Stomach smooth muscle (tissue), 2 donors: Measurements from ENCODE around the gene PLD3.
A peak's percentile ranks its signal among the peaks of the same experiment; 100 is the strongest.

Experiments
- H3K27ac ChIP-seq: one replicate; pipeline ENCODE4 v1.7.0; 2013; ENCODE audit warnings: mild to moderate bottlenecking, low read length, inconsistent platforms
- H3K27me3 ChIP-seq, 2 donors: one replicate each; pipeline ENCODE4 v1.7.0; 2013; ENCODE audit warnings: low read length in 2 of 2; ENCODE audit not compliant: insufficient read depth in 2 of 2, control insufficient read depth in 1 of 2
- H3K36me3 ChIP-seq, 2 donors: one replicate each; pipeline ENCODE4 v1.7.0; 2013; ENCODE audit warnings: low read length in 2 of 2; ENCODE audit not compliant: control insufficient read depth in 2 of 2, insufficient read depth in 2 of 2
- H3K4me1 ChIP-seq: one replicate; pipeline ENCODE4 v1.7.0; 2013; ENCODE audit warnings: low read length; ENCODE audit not compliant: control insufficient read depth, insufficient read depth
- H3K4me3 ChIP-seq, 2 donors: one replicate each; pipeline ENCODE4 v1.7.0; 2013; ENCODE audit warnings: low read length in 2 of 2
- H3K9ac ChIP-seq, 2 donors: one replicate each; pipeline ENCODE4 v1.7.0; 2013; ENCODE audit warnings: low read length in 2 of 2, mild to moderate bottlenecking in 1 of 2
- H3K9me3 ChIP-seq, 2 donors: one replicate each; pipeline ENCODE4 v1.7.0; 2013; ENCODE audit warnings: low read length in 2 of 2; ENCODE audit not compliant: control insufficient read depth in 2 of 2
- donor health status: healthy.
- donor health status: Pancreatic carcinoma.

The PLD3 gene

DNA sequence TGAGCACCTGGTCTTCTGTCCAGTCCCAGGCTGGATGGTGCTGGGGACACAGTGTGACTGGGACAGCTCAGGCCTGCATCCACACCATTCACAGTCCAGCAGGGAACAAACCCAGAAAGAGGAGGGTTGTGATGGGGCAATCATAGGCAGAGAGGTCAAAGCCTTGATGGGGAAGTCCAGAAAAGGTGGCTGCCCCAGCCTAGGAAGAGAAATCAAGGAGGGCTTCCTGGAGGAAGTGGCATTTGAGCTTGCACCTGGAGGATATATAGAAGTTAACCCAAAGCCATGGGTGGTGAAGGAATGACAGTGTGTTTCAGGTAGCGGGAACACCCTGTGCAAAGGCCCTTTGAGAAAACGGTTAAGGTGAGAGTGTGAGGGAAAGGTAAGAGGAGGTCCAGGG lies 67.3 kb downstream of the PLD3 start:
- peaks cover 24% of the 10 kb centered on the region for H3K4me1 ChIP-seq
- H3K9me3 ChIP-seq: no peaks in the 10 kb centered on the region
- no peak overlapping the region for H3K4me3 ChIP-seq
- H3K9ac ChIP-seq: no peak overlapping the region
- H3K27me3 ChIP-seq: no peaks in the 10 kb centered on the region
- H3K36me3 ChIP-seq: no peaks in the 10 kb centered on the region
- H3K27ac ChIP-seq: no peak overlapping the region

DNA sequence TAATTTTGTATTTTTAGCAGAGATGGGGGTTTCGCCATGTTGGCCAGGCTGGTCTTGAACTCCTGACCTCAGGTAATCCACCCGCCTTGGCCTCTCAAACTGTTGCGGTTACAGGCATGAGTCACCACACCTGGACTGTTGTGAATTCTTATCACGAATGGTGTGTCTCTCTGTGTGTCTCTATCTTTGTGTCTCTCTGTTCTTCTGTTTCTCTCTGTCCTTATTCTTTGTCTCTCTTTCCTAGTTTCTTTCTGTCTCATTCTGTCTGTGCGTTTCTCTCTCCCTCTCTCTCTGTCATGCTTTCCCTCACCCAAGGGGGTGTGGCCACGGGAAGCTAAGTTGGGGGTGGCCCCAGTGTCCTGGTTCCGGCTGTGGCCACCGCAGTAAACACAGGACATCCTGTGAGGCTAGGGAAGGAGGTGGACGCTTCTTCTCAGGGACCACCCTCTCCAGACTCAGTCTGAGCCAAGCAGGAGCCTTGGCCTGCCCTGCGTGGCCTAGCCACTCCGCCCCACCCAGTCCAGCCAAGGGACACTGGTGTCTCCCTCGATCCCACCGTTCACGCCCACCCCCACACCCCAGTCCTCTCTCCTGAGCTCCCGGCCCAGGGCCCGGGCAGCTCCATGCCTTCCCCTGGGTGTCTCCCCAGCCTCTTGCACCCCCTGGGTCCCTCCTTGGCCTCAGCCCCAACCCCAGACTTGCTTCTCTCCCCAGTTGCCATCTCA lies 68.6 kb downstream of the PLD3 start:
- H3K4me3 ChIP-seq: no peak overlapping the region
- no peaks in the 10 kb centered on the region for H3K27me3 ChIP-seq
- no peaks in the 10 kb centered on the region for H3K36me3 ChIP-seq
- H3K9me3 ChIP-seq: no peaks in the 10 kb centered on the region
- peak overlapping the region; percentile 58 for H3K27ac ChIP-seq
- H3K9ac ChIP-seq: peak overlapping the region in 1 of 2 donors; percentile 29
- peaks cover 28% of the 10 kb centered on the region for H3K4me1 ChIP-seq

DNA sequence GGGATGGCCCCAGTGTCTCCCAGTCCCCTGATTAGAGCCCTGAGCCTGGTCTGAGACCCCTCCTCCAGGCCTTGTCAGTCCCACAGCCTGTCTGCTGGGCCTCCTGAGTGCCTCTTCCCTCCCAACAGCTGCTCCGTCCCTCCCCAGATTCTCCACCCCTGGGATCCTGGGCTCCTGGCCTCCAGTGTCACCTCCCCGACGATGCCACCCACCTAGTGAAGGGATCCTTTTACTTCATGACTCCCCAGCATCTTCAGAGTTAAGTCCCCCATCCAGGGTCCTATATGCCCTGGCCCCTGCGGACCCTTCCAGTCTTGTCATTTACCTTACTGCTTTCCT lies 69.1 kb downstream of the PLD3 start:
- Histone ChIP-seq H3K9ac (peak overlapping the region in 1 of 2 donors; percentile 29), H3K27me3 (no peaks in the 10 kb centered on the region), H3K9me3 (no peaks in the 10 kb centered on the region), H3K4me3 (no peak overlapping the region), H3K36me3 (peaks cover 3 to 5% of the 10 kb centered on the region in 2 donors), H3K4me1 (peaks cover 31% of the 10 kb centered on the region), H3K27ac (peak overlapping the region; percentile 58)

DNA sequence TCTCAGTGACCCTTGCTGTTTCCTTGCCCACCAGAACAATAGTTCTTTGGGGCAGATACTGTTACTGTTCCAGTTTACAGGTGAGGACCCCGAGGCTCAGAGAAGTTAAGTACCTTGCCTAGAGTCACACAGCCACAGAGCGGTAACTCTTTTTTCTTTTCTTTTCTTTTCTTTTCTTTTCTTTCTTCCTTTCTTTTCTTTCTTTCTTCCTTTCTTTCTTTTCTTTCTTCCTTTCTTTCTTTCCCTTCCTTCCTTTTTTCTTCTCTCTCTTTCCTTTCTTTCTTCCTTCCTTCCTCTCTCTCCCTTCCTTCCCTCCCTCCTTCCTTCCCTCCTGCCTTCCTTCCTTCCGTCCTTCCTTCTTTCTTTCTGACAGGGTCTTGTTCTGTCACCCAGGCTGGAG lies 69.5 kb downstream of the PLD3 start:
- H3K9ac ChIP-seq: no peak overlapping the region
- no peaks in the 10 kb centered on the region for H3K27me3 ChIP-seq
- H3K4me1 ChIP-seq: peaks cover 35% of the 10 kb centered on the region
- peak overlapping the region; percentile 58 for H3K27ac ChIP-seq
- H3K9me3 ChIP-seq: no peaks in the 10 kb centered on the region
- no peak overlapping the region for H3K4me3 ChIP-seq
- H3K36me3 ChIP-seq: peaks cover 7 to 9% of the 10 kb centered on the region in 2 donors

DNA sequence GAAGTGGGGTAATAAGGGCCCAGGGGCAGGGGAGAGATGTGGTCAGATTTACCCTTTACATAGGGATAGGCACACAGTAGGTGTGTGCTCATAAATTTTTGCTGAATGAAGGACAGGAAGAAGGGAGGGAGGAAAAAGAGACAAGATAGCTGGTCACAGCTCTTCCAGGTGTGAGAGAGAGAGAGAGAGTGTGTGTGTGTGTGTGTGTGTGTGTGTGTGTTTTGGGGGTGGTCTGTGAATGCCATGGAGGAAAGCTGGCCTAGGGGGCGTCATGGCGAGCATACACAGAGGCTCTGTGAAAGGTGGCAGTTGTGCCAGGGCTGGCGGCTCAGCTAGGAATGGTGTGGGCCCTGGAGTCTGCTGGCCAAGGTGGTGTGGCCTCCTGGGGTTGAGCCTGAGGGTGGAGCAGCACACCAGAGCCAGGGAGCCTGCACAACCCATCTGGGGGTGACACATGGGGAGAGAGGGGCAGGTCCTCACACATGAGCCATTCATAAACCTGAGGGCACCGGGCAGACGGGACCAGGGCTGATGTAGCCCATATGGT lies 70.6 kb downstream of the PLD3 start:
- H3K4me1 ChIP-seq: peaks cover 43% of the 10 kb centered on the region
- no peak overlapping the region for H3K4me3 ChIP-seq
- peaks cover 9 to 13% of the 10 kb centered on the region in 2 donors for H3K36me3 ChIP-seq
- H3K27ac ChIP-seq: no peak overlapping the region
- no peak overlapping the region for H3K9ac ChIP-seq
- no peaks in the 10 kb centered on the region for H3K27me3 ChIP-seq
- H3K9me3 ChIP-seq: no peaks in the 10 kb centered on the region

DNA sequence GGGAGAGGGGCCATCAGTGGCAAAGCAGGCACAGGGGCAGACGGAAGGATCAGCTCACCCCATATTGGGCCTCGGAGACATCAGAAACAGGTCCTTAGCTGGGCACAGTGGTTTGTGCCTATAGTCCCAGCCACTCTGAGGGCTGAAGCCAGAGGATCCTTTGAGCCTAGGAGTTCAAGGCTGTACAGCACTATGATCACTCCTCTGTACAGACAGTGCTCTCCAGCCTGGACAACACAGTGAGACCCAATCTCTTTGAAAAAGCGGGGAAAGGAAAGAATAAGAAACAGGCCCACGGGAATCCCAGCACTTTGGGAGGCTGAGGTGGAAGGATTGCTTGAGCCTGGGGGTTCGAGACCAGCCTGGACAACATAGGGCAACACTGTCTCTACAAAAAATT lies 71.3 kb downstream of the PLD3 start:
- Histone ChIP-seq H3K9ac (peak overlapping the region in 1 of 2 donors; percentile 21), H3K36me3 (peaks cover 9 to 13% of the 10 kb centered on the region in 2 donors), H3K27ac (no peak overlapping the region), H3K4me1 (peaks cover 45% of the 10 kb centered on the region), H3K9me3 (no peaks in the 10 kb centered on the region), H3K4me3 (no peak overlapping the region), H3K27me3 (no peaks in the 10 kb centered on the region)

DNA sequence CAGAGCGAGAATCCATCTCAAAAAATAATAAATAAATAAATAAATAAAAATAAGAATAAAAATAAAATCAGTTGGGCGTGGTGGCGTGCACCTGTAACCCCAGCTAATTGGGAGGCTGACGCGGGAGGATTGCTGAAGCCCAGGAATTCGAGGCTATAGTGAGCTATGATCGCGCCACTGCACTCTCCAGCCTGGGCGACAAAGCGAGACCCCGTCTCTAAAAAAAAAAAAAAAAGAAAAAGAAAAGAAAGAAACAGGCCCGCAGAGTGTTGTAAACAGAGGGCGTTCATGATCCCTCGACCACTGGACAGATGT lies 71.9 kb downstream of the PLD3 start:
- H3K4me1 ChIP-seq: peaks cover 44% of the 10 kb centered on the region
- peaks cover 9 to 13% of the 10 kb centered on the region in 2 donors for H3K36me3 ChIP-seq
- no peaks in the 10 kb centered on the region for H3K27me3 ChIP-seq
- H3K9ac ChIP-seq: peak overlapping the region; percentile 92 to 95
- peak overlapping the region; percentile 75 to 83 for H3K4me3 ChIP-seq
- H3K27ac ChIP-seq: peak overlapping the region; percentile 97
- no peaks in the 10 kb centered on the region for H3K9me3 ChIP-seq

DNA sequence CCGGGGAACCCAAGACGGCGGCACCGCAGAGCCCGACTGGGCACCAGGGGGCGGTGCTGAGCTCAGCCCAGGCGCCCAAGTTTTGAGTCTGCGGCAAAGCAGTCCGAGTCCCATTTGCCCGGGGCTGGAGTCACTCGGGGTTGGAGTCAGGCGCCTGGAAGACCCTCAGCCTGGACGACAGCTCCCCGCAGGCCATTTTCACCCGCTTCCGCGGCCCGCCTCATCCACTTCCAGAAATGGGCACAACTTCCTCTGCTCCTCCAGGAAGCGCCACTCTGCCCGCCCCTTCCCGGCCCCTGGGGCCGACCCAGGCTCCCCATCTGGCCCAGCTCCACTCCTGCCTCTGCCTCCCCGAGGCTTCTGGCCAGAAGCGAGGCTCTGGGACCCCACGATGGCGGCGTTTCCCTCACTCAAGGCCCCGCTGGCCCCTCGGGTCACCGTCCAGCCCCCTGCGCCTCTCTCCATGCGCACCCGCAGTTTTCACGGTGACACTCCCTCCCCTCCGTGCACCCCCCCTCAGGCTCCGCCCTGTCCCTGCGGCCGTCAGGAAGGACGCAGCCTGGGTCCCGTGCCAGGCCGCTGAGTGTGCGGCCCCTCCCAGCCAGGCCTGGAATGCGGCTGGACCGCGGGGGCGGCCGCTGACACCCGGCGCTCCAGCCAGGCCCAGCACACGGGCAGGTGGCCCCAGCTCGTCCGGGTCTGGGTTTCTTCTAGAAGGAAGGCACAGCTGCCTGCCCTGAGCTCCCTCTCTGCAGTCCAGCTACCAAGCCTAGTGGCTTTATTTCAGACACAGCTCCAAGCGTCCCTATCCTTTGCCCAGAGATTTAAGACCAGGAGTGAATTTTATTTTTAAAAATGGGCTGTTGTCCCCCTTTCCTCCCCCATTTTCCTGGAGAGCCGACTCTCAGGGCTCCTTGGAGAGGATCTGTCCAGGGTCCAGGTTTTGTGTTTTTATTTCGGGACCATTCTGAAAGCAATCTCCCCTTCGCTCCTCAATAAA lies 72.6 kb downstream of the PLD3 start:
- peaks cover 9 to 13% of the 10 kb centered on the region in 2 donors for H3K36me3 ChIP-seq
- no peaks in the 10 kb centered on the region for H3K9me3 ChIP-seq
- H3K27ac ChIP-seq: peak overlapping the region; percentile 97
- H3K4me3 ChIP-seq: peak overlapping the region; percentile 75 to 83
- peak overlapping the region; percentile 92 to 95 for H3K9ac ChIP-seq
- H3K4me1 ChIP-seq: peaks cover 44% of the 10 kb centered on the region
- H3K27me3 ChIP-seq: no peaks in the 10 kb centered on the region

DNA sequence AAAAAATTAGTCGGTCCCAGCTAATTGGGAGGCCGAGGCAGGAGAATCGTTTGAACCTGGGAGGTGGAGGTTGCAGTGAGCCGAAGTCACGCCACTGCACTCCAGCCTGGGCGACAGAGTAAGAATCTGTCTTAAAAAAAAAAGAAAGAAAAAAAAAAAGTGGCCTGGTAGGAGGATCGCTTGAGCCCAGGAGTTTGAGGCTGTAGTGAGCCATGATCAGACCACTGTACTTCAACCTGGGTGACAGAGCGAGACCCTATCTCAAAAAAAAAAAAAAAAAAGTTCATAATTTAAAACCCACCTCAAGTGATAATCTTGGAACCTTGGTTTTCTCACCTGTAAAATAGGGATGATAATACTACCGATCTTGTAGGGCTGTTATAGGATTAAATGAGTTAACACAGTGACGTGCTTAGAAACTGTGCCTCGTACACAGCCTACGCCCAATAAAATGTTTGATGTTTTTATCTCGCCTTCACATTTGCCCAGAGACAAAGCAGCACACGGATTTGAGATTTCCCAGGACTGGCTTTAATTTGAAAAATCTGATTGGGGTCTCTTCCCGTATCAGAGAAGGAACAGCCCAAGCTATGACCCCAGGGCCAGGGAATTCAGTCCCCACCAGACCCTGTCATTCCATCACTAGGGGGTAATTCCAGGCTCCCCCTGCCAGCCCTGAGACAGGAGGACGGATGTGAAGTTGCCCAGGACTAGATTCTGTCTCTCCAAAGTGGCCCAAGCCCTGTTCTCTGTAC lies 73.7 kb downstream of the PLD3 start:
- Histone ChIP-seq H3K4me3 (no peak overlapping the region), H3K27me3 (no peaks in the 10 kb centered on the region), H3K27ac (peak overlapping the region; percentile 97), H3K36me3 (peaks cover 9 to 13% of the 10 kb centered on the region in 2 donors), H3K9ac (peak overlapping the region; percentile 36 to 95), H3K9me3 (no peaks in the 10 kb centered on the region), H3K4me1 (peaks cover 47% of the 10 kb centered on the region)
